GM12865 (cell line): ENCODE measurements around the gene ZNF692.
"Not testable (repeated sequence)": the region's sequence is repeated elsewhere in the genome, so short reads cannot be mapped to it uniquely, and the experiment has no call there.

Source experiments
- DNase-seq: peaks from one replicate; pipeline ENCODE4 v3.0.0; 2010; ENCODE audit warnings: low read depth
- H3K4me3 ChIP-seq: 2 replicates; pipeline ENCODE4 v1.5.1; 2011; ENCODE audit warnings: mild to moderate bottlenecking, low read depth, low read length, control low read depth
- CTCF ChIP-seq: IDR thresholded peaks from 2 replicates; pipeline ENCODE4 v1.5.1; 2011; ENCODE audit warnings: low read length, control low read depth, low read depth, inconsistent platforms; ENCODE audit not compliant: insufficient read depth; ENCODE audit errors: missing control alignments

ZNF692 gene

GRCh38 chr1:248807067-248807737 lies 51.7 kb downstream of the ZNF692 start:
- DNase-seq, result peak; percentile 77

GRCh38 chr1:248805876-248806275 lies 53.0 kb downstream of the ZNF692 start:
- DNase-seq, result no peak
- no peak overlapping the region for H3K4me3 ChIP-seq
- TF ChIP-seq CTCF, result no peak

More at GRCh38 chr1:248807067-248807737, 51.7 kb downstream of the ZNF692 start:
- no peak overlapping the region for H3K4me3 ChIP-seq
- peak; percentile 91 for TF ChIP-seq CTCF

GRCh38 chr1:248804771-248805681 lies 53.9 kb downstream of the ZNF692 start:
- peak; percentile 69 for DNase-seq
- no peak overlapping the region for H3K4me3 ChIP-seq

GRCh38 chr1:248803501-248803900 lies 55.4 kb downstream of the ZNF692 start:
- not testable (repeated sequence) for DNase-seq, H3K4me3 ChIP-seq

More at GRCh38 chr1:248804771-248805681, 53.9 kb downstream of the ZNF692 start:
- TF ChIP-seq CTCF, result no peak

- TF ChIP-seq CTCF, result no peak
- no peak overlapping the region for H3K4me3 ChIP-seq
- DNase-seq, result no peak
Measured at GRCh38 chr1:248802454-248802853, 56.4 kb downstream of the ZNF692 start.

GRCh38 chr1:248800459-248800858 lies 58.4 kb downstream of the ZNF692 start:
- H3K4me3 ChIP-seq, result no peak overlapping the region
- DNase-seq, result no peak
- TF ChIP-seq CTCF, result no peak
